GM23338 (cell line): Measurements from ENCODE around the gene EHD4. TPM values are rescaled to one million over a fixed set of nuclear protein-coding genes. Genes with fewer than 3 reads are reported as not detected.

ENCODE experiments used
- ATAC-seq: fragments of 200-7000 bp; cut with Tn5 transposase; 3 replicates; pipeline ENCODE4 v1.9.1; 2020
- DNase-seq: peaks from one replicate; pipeline ENCODE4 v3.0.0-alpha.2; 2015; ENCODE audit warnings: low spot score
- H2AFZ ChIP-seq: fragments of 200-600 bp; sonication (generic); 2 replicates; pipeline ENCODE4 v1.8.0; 2016; ENCODE audit warnings: antibody characterized with exemption, mild to moderate bottlenecking, moderate library complexity
- H3F3A ChIP-seq: fragments of 200-600 bp; sonication (generic); replicated peaks from 2 replicates; pipeline ENCODE4 v1.8.0; 2017; ENCODE audit warnings: antibody characterized with exemption, mixed run types, low read depth
- H3K27ac ChIP-seq: fragments of 200-600 bp; sonication (generic); 2 replicates; pipeline ENCODE4 v1.6.1; 2016; ENCODE audit warnings: low read depth
- H3K27me3 ChIP-seq: fragments of 200-600 bp; sonication (generic); 2 replicates; pipeline ENCODE4 v1.8.0; 2016; ENCODE audit warnings: mild to moderate bottlenecking, mixed run types, moderate library complexity; ENCODE audit not compliant: insufficient read depth
- H3K36me3 ChIP-seq: fragments of 200-600 bp; sonication (generic); 2 replicates; pipeline ENCODE4 v1.8.0; 2016; ENCODE audit warnings: mild to moderate bottlenecking; ENCODE audit not compliant: insufficient read depth
- H3K4me1 ChIP-seq: fragments of 200-600 bp; sonication (generic); 2 replicates; pipeline ENCODE4 v1.8.0; 2016; ENCODE audit warnings: mild to moderate bottlenecking, moderate library complexity; ENCODE audit not compliant: insufficient read depth
- H3K4me2 ChIP-seq: fragments of 200-600 bp; sonication (generic); 2 replicates; pipeline ENCODE4 v1.7.1; 2017; ENCODE audit warnings: mixed run types
- H3K4me3 ChIP-seq: fragments of 200-600 bp; sonication (generic); 2 replicates; pipeline ENCODE4 v1.6.1; 2016; ENCODE audit warnings: mixed run types
- H3K79me2 ChIP-seq: fragments of 200-600 bp; sonication (generic); replicated peaks from 2 replicates; pipeline ENCODE4 v1.8.0; 2017; ENCODE audit warnings: mild to moderate bottlenecking; ENCODE audit not compliant: insufficient read depth
- H3K9me2 ChIP-seq: fragments of 200-600 bp; sonication (generic); 2 replicates; pipeline ENCODE4 v1.8.0; 2017; ENCODE audit not compliant: insufficient read depth
- H4K20me1 ChIP-seq: fragments of 200-600 bp; sonication (generic); replicated peaks from 2 replicates; pipeline ENCODE4 v1.8.0; 2017; ENCODE audit warnings: mild to moderate bottlenecking; ENCODE audit not compliant: insufficient read depth
- H3K27ac Mint-ChIP-seq: 2 replicates; pipeline ENCODE4 v1.8.0; 2020; ENCODE audit warnings: inconsistent platforms, mild to moderate bottlenecking, moderate library complexity, mixed read lengths
- H3K27me3 Mint-ChIP-seq: 3 replicates; pipeline ENCODE4 v1.8.0; 2022; ENCODE audit warnings: low read depth, mild to moderate bottlenecking, moderate library complexity, mixed read lengths, inconsistent platforms; ENCODE audit not compliant: insufficient read depth, poor library complexity
- H3K36me3 Mint-ChIP-seq: 3 replicates; pipeline ENCODE4 v1.8.0; 2021; ENCODE audit warnings: low read depth, mild to moderate bottlenecking, inconsistent platforms, moderate library complexity, mixed read lengths
- H3K4me1 Mint-ChIP-seq: 3 replicates; pipeline ENCODE4 v1.8.0; 2020; ENCODE audit warnings: mild to moderate bottlenecking, inconsistent platforms, mixed read lengths
- H3K4me3 Mint-ChIP-seq: 3 replicates; pipeline ENCODE4 v1.8.0; 2021; ENCODE audit warnings: moderate library complexity, mild to moderate bottlenecking, inconsistent platforms, mixed read lengths
- H3K9me3 Mint-ChIP-seq: 3 replicates; pipeline ENCODE4 v1.8.0; 2020; ENCODE audit warnings: moderate library complexity, mild to moderate bottlenecking, inconsistent platforms, mixed read lengths
- CREB1 ChIP-seq: fragments of 250-450 bp; sonication (Bioruptor Pico); IDR thresholded peaks from 2 replicates; pipeline ENCODE4 v1.5.0; 2020; ENCODE audit warnings: low read depth, mild to moderate bottlenecking, moderate library complexity
- EZH2 ChIP-seq: fragments of 200-600 bp; sonication (generic); IDR thresholded peaks from one replicate; pipeline ENCODE4 v1.8.0; 2017; ENCODE audit warnings: antibody characterized with exemption, mild to moderate bottlenecking, low read depth; ENCODE audit not compliant: unreplicated experiment
- EZH2phosphoT487 ChIP-seq: fragments of 200-600 bp; sonication (generic); IDR thresholded peaks from one replicate; pipeline ENCODE4 v1.8.1; 2018; ENCODE audit warnings: antibody characterized with exemption; ENCODE audit not compliant: unreplicated experiment
- JUNB ChIP-seq: IDR thresholded peaks from one replicate; pipeline ENCODE4 v1.6.1; 2016; ENCODE audit warnings: antibody characterized with exemption; ENCODE audit not compliant: unreplicated experiment
- NANOG ChIP-seq: IDR thresholded peaks from 2 replicates; pipeline ENCODE4 v1.6.1; 2016; ENCODE audit warnings: antibody characterized with exemption, borderline replicate concordance
- POLR2AphosphoS5 ChIP-seq: IDR thresholded peaks from 2 replicates; pipeline ENCODE4 v1.6.1; 2016; ENCODE audit warnings: antibody characterized with exemption, low read depth
- STAT1 ChIP-seq: IDR thresholded peaks from one replicate; pipeline ENCODE4 v1.6.1; 2016; ENCODE audit warnings: antibody characterized with exemption; ENCODE audit not compliant: unreplicated experiment
- ZNF114 ChIP-seq: fragments of 250-450 bp; sonication (Bioruptor Pico); IDR thresholded peaks from 2 replicates; pipeline ENCODE4 v1.5.0; 2020; ENCODE audit warnings: mild to moderate bottlenecking, moderate library complexity
- ZNF331 ChIP-seq: fragments of 250-450 bp; sonication (Bioruptor Pico); IDR thresholded peaks from 2 replicates; pipeline ENCODE4 v1.5.0; 2020; ENCODE audit warnings: low read depth, mild to moderate bottlenecking, moderate library complexity
- polyA plus RNA-seq: library from polyadenylated mRNA; unstranded; fragments of >200 nt; fragmentation: Nextera tagmentation; extraction: Ambion mirVana; gene quantifications from 2 replicates; pipeline ENCODE4 v1.2.1, GENCODE V29; 2016
- total RNA-seq: library from RNA; depleted of rRNA; stranded (reverse); fragments of >200 nt; shearing (Covaris generic); gene quantifications from 2 replicates; pipeline ENCODE4 v1.2.3, GENCODE V29; 2014
- TF ChIP-seq, protein P1 (sequence below), 2 experiments: fragments of 200-600 bp in 1 of 2; sonication (generic) in 1 of 2; conservative IDR thresholded peaks; 2 replicates each; pipeline versions ENCODE4 v1.5.1 to v1.6.1; 2016 to 2017; ENCODE audit warnings: antibody characterized with exemption in 2 of 2, low read depth in 2 of 2, mild to moderate bottlenecking in 2 of 2, moderate library complexity in 1 of 2
- TF ChIP-seq, protein P2 (sequence below): IDR thresholded peaks from 2 replicates; pipeline ENCODE4 v1.6.1; 2016; ENCODE audit warnings: antibody characterized with exemption
- TF ChIP-seq, protein P3 (sequence below): IDR thresholded peaks from one replicate; pipeline ENCODE4 v1.6.1; 2018; ENCODE audit warnings: antibody characterized with exemption; ENCODE audit not compliant: unreplicated experiment
- TF ChIP-seq, protein P4 (sequence below): fragments of 250-450 bp; sonication (Bioruptor Pico); IDR thresholded peaks from 2 replicates; pipeline ENCODE4 v1.5.0; 2020; ENCODE audit warnings: mild to moderate bottlenecking, moderate library complexity

The EHD4 gene
- total and polyA plus RNA-seq, 2 experiments from 2014 or later: 13.0 to 31.0 TPM

DNA sequence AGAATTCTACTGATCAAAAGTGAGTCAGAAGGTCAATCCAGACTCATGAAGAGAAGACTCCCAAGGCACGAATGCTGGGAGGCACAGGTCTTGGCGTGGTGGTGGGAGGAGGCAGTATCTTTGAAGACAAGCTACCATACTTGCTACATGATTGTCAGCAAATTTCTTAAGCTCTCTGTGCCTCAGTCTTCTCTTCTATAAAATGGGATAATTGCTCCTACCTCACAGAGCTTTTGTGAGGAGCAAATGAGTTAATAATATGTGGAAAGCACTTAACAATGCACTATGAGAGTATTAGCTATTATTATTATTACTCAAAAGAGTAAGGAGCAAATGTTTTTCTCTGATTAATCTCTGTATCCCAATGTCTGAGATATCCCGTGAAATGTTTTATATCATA lies 36.2 kb downstream of the EHD4 start:
- 0 out of 2 replicates have a peak, but pooled peaks cover 4% of the 10 kb centered on the region for H3K36me3 ChIP-seq
- Mint-ChIP-seq H3K4me3 (no peak overlapping the region), H3K36me3 (peaks cover 16% of the 10 kb centered on the region), H3K27me3 (peaks cover 12% of the 10 kb centered on the region), H3K27ac (no peak overlapping the region), H3K4me1 (peaks cover 33% of the 10 kb centered on the region), H3K9me3 (no peaks in the 10 kb centered on the region; the same call in 2 of the 3 replicates)
- TF ChIP-seq ZNF331 (CRISPR knock-in tag) (no peak), ZNF114 (no peak), JUNB (no peak), CREB1 (CRISPR knock-in tag) (no peak), EZH2phosphoT487 (no peak), STAT1 (no peak), POLR2AphosphoS5 (no peak), EZH2 (no peak), NANOG (no peak)
- TF ChIP-seq, protein P1, sequence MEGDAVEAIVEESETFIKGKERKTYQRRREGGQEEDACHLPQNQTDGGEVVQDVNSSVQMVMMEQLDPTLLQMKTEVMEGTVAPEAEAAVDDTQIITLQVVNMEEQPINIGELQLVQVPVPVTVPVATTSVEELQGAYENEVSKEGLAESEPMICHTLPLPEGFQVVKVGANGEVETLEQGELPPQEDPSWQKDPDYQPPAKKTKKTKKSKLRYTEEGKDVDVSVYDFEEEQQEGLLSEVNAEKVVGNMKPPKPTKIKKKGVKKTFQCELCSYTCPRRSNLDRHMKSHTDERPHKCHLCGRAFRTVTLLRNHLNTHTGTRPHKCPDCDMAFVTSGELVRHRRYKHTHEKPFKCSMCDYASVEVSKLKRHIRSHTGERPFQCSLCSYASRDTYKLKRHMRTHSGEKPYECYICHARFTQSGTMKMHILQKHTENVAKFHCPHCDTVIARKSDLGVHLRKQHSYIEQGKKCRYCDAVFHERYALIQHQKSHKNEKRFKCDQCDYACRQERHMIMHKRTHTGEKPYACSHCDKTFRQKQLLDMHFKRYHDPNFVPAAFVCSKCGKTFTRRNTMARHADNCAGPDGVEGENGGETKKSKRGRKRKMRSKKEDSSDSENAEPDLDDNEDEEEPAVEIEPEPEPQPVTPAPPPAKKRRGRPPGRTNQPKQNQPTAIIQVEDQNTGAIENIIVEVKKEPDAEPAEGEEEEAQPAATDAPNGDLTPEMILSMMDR (conservative IDR thresholded peaks at IDR 0.05; ENCODE audit: low read depth in 2 of 2): no peak
- TF ChIP-seq, protein P2, sequence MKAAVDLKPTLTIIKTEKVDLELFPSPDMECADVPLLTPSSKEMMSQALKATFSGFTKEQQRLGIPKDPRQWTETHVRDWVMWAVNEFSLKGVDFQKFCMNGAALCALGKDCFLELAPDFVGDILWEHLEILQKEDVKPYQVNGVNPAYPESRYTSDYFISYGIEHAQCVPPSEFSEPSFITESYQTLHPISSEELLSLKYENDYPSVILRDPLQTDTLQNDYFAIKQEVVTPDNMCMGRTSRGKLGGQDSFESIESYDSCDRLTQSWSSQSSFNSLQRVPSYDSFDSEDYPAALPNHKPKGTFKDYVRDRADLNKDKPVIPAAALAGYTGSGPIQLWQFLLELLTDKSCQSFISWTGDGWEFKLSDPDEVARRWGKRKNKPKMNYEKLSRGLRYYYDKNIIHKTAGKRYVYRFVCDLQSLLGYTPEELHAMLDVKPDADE: no peak
- TF ChIP-seq, protein P3, sequence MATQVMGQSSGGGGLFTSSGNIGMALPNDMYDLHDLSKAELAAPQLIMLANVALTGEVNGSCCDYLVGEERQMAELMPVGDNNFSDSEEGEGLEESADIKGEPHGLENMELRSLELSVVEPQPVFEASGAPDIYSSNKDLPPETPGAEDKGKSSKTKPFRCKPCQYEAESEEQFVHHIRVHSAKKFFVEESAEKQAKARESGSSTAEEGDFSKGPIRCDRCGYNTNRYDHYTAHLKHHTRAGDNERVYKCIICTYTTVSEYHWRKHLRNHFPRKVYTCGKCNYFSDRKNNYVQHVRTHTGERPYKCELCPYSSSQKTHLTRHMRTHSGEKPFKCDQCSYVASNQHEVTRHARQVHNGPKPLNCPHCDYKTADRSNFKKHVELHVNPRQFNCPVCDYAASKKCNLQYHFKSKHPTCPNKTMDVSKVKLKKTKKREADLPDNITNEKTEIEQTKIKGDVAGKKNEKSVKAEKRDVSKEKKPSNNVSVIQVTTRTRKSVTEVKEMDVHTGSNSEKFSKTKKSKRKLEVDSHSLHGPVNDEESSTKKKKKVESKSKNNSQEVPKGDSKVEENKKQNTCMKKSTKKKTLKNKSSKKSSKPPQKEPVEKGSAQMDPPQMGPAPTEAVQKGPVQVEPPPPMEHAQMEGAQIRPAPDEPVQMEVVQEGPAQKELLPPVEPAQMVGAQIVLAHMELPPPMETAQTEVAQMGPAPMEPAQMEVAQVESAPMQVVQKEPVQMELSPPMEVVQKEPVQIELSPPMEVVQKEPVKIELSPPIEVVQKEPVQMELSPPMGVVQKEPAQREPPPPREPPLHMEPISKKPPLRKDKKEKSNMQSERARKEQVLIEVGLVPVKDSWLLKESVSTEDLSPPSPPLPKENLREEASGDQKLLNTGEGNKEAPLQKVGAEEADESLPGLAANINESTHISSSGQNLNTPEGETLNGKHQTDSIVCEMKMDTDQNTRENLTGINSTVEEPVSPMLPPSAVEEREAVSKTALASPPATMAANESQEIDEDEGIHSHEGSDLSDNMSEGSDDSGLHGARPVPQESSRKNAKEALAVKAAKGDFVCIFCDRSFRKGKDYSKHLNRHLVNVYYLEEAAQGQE: no peak
- TF ChIP-seq, protein P4, sequence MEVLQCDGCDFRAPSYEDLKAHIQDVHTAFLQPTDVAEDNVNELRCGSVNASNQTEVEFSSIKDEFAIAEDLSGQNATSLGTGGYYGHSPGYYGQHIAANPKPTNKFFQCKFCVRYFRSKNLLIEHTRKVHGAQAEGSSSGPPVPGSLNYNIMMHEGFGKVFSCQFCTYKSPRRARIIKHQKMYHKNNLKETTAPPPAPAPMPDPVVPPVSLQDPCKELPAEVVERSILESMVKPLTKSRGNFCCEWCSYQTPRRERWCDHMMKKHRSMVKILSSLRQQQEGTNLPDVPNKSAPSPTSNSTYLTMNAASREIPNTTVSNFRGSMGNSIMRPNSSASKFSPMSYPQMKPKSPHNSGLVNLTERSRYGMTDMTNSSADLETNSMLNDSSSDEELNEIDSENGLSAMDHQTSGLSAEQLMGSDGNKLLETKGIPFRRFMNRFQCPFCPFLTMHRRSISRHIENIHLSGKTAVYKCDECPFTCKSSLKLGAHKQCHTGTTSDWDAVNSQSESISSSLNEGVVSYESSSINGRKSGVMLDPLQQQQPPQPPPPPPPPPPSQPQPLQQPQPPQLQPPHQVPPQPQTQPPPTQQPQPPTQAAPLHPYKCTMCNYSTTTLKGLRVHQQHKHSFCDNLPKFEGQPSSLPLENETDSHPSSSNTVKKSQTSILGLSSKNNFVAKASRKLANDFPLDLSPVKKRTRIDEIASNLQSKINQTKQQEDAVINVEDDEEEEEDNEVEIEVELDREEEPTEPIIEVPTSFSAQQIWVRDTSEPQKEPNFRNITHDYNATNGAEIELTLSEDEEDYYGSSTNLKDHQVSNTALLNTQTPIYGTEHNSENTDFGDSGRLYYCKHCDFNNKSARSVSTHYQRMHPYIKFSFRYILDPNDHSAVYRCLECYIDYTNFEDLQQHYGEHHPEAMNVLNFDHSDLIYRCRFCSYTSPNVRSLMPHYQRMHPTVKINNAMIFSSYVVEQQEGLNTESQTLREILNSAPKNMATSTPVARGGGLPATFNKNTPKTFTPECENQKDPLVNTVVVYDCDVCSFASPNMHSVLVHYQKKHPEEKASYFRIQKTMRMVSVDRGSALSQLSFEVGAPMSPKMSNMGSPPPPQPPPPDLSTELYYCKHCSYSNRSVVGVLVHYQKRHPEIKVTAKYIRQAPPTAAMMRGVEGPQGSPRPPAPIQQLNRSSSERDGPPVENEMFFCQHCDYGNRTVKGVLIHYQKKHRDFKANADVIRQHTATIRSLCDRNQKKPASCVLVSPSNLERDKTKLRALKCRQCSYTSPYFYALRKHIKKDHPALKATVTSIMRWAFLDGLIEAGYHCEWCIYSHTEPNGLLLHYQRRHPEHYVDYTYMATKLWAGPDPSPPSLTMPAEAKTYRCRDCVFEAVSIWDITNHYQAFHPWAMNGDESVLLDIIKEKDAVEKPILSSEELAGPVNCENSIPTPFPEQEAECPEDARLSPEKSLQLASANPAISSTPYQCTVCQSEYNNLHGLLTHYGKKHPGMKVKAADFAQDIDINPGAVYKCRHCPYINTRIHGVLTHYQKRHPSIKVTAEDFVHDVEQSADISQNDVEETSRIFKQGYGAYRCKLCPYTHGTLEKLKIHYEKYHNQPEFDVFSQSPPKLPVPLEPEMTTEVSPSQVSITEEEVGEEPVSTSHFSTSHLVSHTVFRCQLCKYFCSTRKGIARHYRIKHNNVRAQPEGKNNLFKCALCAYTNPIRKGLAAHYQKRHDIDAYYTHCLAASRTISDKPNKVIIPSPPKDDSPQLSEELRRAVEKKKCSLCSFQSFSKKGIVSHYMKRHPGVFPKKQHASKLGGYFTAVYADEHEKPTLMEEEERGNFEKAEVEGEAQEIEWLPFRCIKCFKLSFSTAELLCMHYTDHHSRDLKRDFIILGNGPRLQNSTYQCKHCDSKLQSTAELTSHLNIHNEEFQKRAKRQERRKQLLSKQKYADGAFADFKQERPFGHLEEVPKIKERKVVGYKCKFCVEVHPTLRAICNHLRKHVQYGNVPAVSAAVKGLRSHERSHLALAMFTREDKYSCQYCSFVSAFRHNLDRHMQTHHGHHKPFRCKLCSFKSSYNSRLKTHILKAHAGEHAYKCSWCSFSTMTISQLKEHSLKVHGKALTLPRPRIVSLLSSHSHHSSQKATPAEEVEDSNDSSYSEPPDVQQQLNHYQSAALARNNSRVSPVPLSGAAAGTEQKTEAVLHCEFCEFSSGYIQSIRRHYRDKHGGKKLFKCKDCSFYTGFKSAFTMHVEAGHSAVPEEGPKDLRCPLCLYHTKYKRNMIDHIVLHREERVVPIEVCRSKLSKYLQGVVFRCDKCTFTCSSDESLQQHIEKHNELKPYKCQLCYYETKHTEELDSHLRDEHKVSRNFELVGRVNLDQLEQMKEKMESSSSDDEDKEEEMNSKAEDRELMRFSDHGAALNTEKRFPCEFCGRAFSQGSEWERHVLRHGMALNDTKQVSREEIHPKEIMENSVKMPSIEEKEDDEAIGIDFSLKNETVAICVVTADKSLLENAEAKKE (CRISPR knock-in tag): no peak
- 0 out of 2 replicates have a peak, but pooled peaks cover 4% of the 10 kb centered on the region for H3K79me2 ChIP-seq
- H3F3A ChIP-seq: 0 out of 2 replicates have a peak, but pooled peaks cover 4% of the 10 kb centered on the region
- H3K4me1 ChIP-seq: peaks cover 18% of the 10 kb centered on the region
- H3K4me2 ChIP-seq: no peak overlapping the region
- no peak overlapping the region for H3K4me3 ChIP-seq
- H2AFZ ChIP-seq: no peak overlapping the region
- no peaks in the 10 kb centered on the region for H3K27me3 ChIP-seq
- H4K20me1 ChIP-seq: peaks cover 12% of the 10 kb centered on the region
- no peak for DNase-seq
- no peaks in the 10 kb centered on the region for H3K9me2 ChIP-seq
- no peak overlapping the region for H3K27ac ChIP-seq
- ATAC-seq: no peak
